ENCODE data around the gene FGF19. TPM values are rescaled to one million over a fixed set of nuclear protein-coding genes. Genes with fewer than 3 reads are reported as not detected.

Gene FGF19
- total RNA-seq, 2 experiments from 2014 or later: not detected

GRCh38 chr11:69730500-69730899 lies 26.7 kb upstream of the FGF19 start:
- Mint-ChIP-seq H3K4me3 (no peak overlapping the region), H3K9me3 (peaks cover 2% of the 10 kb centered on the region), H3K27me3 (peaks cover 29% of the 10 kb centered on the region), H3K27ac (no peak overlapping the region), H3K36me3 (no peaks in the 10 kb centered on the region), H3K4me1 (no peaks in the 10 kb centered on the region)
- no peak for DNase-seq
- ATAC-seq (ENCODE audit: low read depth): no peak
- POLR2A ChIA-PET: no interaction called here

DNA sequence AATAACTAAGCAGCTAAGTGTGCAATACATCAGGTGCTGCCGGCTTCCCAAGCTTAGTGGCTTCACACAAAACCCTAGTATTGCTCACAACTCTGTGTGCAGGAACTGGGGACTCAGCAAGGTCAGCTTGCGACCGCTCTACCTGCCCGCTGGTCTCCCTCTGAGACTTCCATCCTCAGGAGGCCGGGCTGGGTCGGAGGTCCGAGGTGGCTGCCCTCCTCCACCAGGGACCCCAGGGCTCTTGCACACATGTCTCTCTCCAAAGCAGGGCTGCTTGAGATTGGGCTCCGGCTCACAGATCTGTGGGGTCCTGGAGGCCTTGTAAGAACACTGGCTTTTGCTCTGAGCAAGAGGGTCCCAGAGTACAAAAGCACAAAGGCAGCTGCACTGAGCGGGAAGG lies 25.4 kb upstream of the FGF19 start:
- DNase-seq (no peak), ATAC-seq (ENCODE audit: low read depth) (no peak)
- no peak overlapping the region for H3K27ac Mint-ChIP-seq
- POLR2A ChIA-PET: no interaction called here
- H3K4me3 Mint-ChIP-seq: no peak overlapping the region
- H3K4me1 Mint-ChIP-seq: no peaks in the 10 kb centered on the region
- H3K9me3 Mint-ChIP-seq: peaks cover 2% of the 10 kb centered on the region
- peaks cover 38% of the 10 kb centered on the region for H3K27me3 Mint-ChIP-seq
- H3K36me3 Mint-ChIP-seq: no peaks in the 10 kb centered on the region

DNA sequence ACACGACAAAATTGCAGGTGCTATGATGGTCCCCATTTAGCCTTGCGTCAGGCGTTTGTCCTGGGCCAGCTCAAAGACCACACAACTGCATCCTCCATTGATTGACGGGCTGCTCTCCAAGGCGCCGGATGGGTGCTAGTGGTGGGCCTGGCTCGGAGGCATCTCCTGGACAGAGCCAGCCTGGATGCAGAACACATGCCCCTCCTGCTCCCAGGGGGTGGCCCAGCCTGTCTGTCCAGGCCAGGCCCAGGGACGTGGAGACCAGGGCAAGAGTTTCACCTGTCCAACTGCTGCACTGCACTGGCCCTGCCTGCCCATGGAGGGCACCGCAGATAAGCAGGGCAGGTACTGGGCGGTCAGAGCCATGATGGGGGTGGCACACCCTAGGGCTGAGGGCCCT lies 23.4 kb upstream of the FGF19 start:
- no peaks in the 10 kb centered on the region for H3K36me3 Mint-ChIP-seq
- no peaks in the 10 kb centered on the region for H3K4me1 Mint-ChIP-seq
- H3K27me3 Mint-ChIP-seq: peaks cover 44% of the 10 kb centered on the region
- ATAC-seq (ENCODE audit: low read depth): no peak
- no peaks in the 10 kb centered on the region for H3K9me3 Mint-ChIP-seq
- H3K4me3 Mint-ChIP-seq: no peak overlapping the region
- POLR2A ChIA-PET: no interaction called here
- DNase-seq: no peak
- no peak overlapping the region for H3K27ac Mint-ChIP-seq

DNA sequence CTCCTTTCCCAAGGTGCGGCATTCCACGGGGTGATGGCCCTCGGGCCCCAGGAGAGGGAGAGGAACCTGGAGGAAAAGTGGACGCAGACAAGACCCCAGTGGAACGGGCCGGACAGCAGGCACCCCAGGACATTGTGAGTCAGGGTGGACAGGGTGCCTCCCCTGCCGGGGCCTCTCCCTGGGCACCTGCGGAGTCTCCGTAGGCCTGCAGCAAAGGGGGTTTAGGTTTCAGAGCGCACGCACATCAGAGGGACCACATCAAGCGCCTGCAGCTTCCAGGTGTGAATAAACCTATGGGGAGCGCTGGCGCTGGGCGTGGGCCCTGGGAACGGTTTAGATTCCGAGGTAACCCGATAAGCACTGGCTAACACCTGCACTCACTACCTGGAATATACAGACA lies 22.7 kb upstream of the FGF19 start:
- H3K9me3 Mint-ChIP-seq: no peaks in the 10 kb centered on the region
- POLR2A ChIA-PET: no interaction called here
- no peak for ATAC-seq (ENCODE audit: low read depth)

GRCh38 chr11:69726019-69726418 lies 22.2 kb upstream of the FGF19 start:
- no peak overlapping the region for H3K4me3 Mint-ChIP-seq
- peaks cover 56% of the 10 kb centered on the region for H3K27me3 Mint-ChIP-seq
- no peak for DNase-seq
- no peaks in the 10 kb centered on the region for H3K36me3 Mint-ChIP-seq
- POLR2A ChIA-PET: no interaction called here
- no peaks in the 10 kb centered on the region for H3K9me3 Mint-ChIP-seq
- no peak overlapping the region for H3K27ac Mint-ChIP-seq
- H3K4me1 Mint-ChIP-seq: no peaks in the 10 kb centered on the region
- ATAC-seq (ENCODE audit: low read depth): no peak

More for the DNA sequence above, 22.7 kb upstream of the FGF19 start:
- Mint-ChIP-seq H3K36me3 (no peaks in the 10 kb centered on the region), H3K27me3 (peaks cover 52% of the 10 kb centered on the region), H3K4me3 (no peak overlapping the region), H3K4me1 (no peaks in the 10 kb centered on the region), H3K27ac (no peak overlapping the region)
- no peak for DNase-seq

DNA sequence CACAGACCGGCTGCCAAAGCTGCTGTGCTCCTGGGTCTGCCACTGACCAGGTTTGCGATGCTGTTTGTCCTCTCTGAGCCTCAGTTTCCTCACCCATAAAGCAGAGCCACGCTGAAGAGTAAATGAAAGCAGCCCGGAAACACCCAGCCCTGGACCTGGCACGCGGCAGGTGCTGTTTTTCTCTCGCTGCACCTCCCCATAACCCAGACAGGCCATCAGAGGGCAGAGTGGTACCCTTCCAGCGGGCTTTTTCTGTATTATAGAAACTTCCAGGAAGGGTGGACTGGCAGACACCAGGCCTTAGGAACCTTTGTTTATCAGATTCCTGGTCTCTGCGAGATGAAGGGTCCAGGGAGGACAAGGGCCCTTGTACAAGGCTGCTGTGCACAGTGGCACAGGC lies 17.9 kb upstream of the FGF19 start:
- H3K9me3 Mint-ChIP-seq: no peaks in the 10 kb centered on the region
- ATAC-seq (ENCODE audit: low read depth) (no peak), DNase-seq (no peak)
- no peak overlapping the region for H3K4me3 Mint-ChIP-seq
- H3K36me3 Mint-ChIP-seq: no peaks in the 10 kb centered on the region
- no peaks in the 10 kb centered on the region for H3K4me1 Mint-ChIP-seq
- POLR2A ChIA-PET: no interaction called here
- peaks cover 63% of the 10 kb centered on the region for H3K27me3 Mint-ChIP-seq
- no peak overlapping the region for H3K27ac Mint-ChIP-seq

DNA sequence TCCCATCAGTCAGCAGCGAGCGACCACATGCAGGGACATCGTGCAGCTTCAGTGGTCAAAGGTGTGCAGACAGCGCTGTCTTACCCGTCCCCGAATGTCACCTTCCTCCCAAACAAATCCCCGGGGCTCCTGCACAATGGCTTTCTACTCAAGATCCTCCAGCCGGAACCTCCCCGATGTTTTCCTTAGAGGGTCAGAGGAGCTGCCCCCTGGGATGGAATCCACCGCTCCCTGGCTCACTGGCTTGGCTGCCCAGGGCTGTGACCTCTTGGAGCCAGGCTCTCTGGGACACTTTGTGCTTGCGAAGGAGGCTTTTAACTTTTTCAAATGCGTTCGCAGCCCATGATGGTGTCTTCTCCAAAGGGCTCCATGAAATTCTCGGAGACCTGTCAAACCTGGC lies 17.3 kb upstream of the FGF19 start:
- Mint-ChIP-seq H3K27me3 (peaks cover 61% of the 10 kb centered on the region), H3K27ac (no peak overlapping the region), H3K9me3 (no peaks in the 10 kb centered on the region), H3K4me3 (no peak overlapping the region), H3K4me1 (no peaks in the 10 kb centered on the region), H3K36me3 (no peaks in the 10 kb centered on the region)
- ATAC-seq (ENCODE audit: low read depth) (no peak), DNase-seq (no peak)
- POLR2A ChIA-PET: no interaction called here

GRCh38 chr11:69718912-69719311 lies 15.1 kb upstream of the FGF19 start:
- DNase-seq (no peak), ATAC-seq (ENCODE audit: low read depth) (no peak)
- POLR2A ChIA-PET: no interaction called here
- Mint-ChIP-seq H3K4me1 (no peaks in the 10 kb centered on the region), H3K9me3 (no peaks in the 10 kb centered on the region), H3K27ac (no peak overlapping the region), H3K36me3 (no peaks in the 10 kb centered on the region), H3K4me3 (no peak overlapping the region), H3K27me3 (peaks cover 44% of the 10 kb centered on the region)

GRCh38 chr11:69718147-69718546 lies 14.3 kb upstream of the FGF19 start:
- DNase-seq (no peak), ATAC-seq (ENCODE audit: low read depth) (no peak)

DNA sequence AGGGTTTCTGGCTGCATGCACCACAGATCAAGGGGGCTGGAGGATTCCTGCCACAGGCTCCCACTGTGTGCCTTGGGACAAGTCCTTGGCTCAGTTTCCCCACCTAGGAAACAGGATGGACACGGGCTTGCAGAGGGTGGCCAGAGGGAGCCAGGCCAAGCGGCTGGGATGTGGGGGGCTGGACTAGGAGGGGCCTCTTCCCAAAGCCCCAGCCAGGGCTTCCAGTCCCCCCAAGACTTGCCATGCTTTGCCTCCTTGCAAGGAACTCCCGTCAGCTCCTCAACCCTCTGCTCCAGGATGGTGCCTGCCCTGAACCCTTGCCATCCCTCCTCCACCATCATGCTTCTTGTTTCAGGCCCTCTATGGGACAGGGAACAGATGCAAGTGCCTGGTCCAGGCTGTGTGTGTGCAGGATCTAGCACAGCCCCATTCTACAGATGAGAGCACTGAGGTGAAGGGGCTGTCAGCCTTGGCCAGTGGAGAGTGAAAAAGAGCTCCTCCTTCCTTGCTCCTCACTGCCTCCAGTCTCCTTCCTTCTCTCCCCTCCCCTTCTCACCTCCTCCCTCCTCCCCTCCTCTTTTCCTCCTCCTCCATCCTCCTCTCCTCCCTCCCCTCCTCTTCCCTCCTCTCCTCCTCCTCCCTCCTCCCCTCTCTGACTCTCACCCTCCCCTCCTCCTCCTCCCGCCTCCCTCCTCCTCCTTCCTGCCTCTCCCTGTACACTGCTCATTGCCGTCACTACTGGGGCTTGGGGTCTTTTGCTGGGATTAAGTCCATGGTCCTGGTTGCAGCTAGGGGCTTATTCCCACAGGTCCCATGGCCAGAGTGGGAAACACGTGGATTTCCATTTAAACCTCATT lies 13.3 kb upstream of the FGF19 start:
- POLR2A ChIA-PET: no interaction called here
- H3K27me3 Mint-ChIP-seq: peaks cover 35% of the 10 kb centered on the region
- no peak overlapping the region for H3K27ac Mint-ChIP-seq

More at GRCh38 chr11:69718147-69718546, 14.3 kb upstream of the FGF19 start:
- no peaks in the 10 kb centered on the region for H3K36me3 Mint-ChIP-seq
- H3K4me1 Mint-ChIP-seq: no peaks in the 10 kb centered on the region
- H3K4me3 Mint-ChIP-seq: no peak overlapping the region
- H3K27me3 Mint-ChIP-seq: peaks cover 44% of the 10 kb centered on the region
- POLR2A ChIA-PET: no interaction called here
- H3K27ac Mint-ChIP-seq: no peak overlapping the region
- no peaks in the 10 kb centered on the region for H3K9me3 Mint-ChIP-seq

DNA sequence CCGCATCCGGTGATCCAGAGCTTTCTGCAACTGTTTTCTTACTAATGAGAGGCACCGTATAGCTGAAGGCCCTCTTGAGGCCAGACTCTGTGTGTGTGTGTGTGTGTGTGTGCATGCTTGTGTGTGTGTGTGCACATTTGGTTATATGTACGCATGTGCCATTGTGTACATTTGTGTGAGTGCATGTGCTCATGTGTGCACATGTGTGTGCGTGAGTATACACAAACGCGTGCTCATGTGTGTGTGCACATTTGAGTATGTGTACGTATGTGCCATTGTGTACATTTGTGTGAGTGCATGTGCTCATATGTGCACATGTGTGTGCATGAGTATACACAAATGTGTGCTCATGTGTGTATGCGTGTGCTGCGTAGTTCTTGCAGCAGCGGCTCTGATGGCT lies 12.3 kb upstream of the FGF19 start:
- no peaks in the 10 kb centered on the region for H3K36me3 Mint-ChIP-seq
- no peak overlapping the region for H3K4me3 Mint-ChIP-seq
- H3K4me1 Mint-ChIP-seq: peaks cover 8% of the 10 kb centered on the region
- H3K27me3 Mint-ChIP-seq: peaks cover 25% of the 10 kb centered on the region
- ATAC-seq (ENCODE audit: low read depth) (no peak), DNase-seq (no peak)
- no peak overlapping the region for H3K27ac Mint-ChIP-seq
- no peaks in the 10 kb centered on the region for H3K9me3 Mint-ChIP-seq
- POLR2A ChIA-PET: interaction anchor here (0.7 kb wide), 1 partner anchor 892 kb away, joined by 3 read pairs; no protein-coding TSS in a partner anchor

More for the DNA sequence above, 13.3 kb upstream of the FGF19 start:
- Mint-ChIP-seq H3K4me1 (peaks cover 3% of the 10 kb centered on the region), H3K36me3 (no peaks in the 10 kb centered on the region), H3K9me3 (no peaks in the 10 kb centered on the region), H3K4me3 (no peak overlapping the region)
- ATAC-seq (ENCODE audit: low read depth) (no peak), DNase-seq (no peak)

DNA sequence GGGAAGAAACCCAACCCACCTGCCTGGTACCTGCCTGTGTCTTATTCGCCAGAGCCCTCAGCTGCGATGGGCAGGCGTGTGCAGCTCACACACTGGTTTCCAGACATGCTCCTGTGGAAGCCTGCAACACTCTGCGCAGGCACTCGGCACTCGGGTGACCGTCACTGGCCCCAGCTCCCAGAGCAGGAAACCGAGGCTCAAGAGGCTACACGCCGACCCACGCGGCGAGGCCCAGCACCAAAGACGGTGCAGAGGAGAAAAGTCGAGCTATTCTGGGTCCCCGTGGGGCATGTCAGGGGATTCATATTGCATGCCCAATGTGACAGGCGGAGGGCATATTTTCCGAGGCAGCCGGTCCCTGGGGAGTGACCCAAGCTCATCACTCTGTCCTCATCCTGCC lies 11.6 kb upstream of the FGF19 start:
- Mint-ChIP-seq H3K4me3 (no peak overlapping the region), H3K27me3 (peaks cover 18% of the 10 kb centered on the region), H3K27ac (no peak overlapping the region), H3K9me3 (no peaks in the 10 kb centered on the region), H3K4me1 (peaks cover 8% of the 10 kb centered on the region), H3K36me3 (no peaks in the 10 kb centered on the region)
- POLR2A ChIA-PET: interaction anchor here (0.7 kb wide), 1 partner anchor 893 kb away, joined by 3 read pairs; no protein-coding TSS in a partner anchor
- DNase-seq: no peak
- ATAC-seq (ENCODE audit: low read depth): no peak

GRCh38 chr11:69711822-69712801 lies 8.3 kb upstream of the FGF19 start:
- H3K4me3 Mint-ChIP-seq: peak overlapping the region; percentile 22
- POLR2A ChIA-PET: no interaction called here

More at GRCh38 chr11:69711822-69712801, 8.3 kb upstream of the FGF19 start:
- Mint-ChIP-seq H3K9me3 (no peaks in the 10 kb centered on the region), H3K27ac (no peak overlapping the region), H3K36me3 (no peaks in the 10 kb centered on the region), H3K27me3 (peaks cover 11% of the 10 kb centered on the region), H3K4me1 (peaks cover 10% of the 10 kb centered on the region)
- DNase-seq: no peak
- peak; percentile 78 for ATAC-seq (ENCODE audit: low read depth)
